GM19328 (cell line): ENCODE measurements around the gene RDH14.
A peak's percentile ranks its signal among the peaks of the same experiment; 100 is the strongest.

Experiments
- ATAC-seq: cut with Tn5 transposase; IDR thresholded peaks from one replicate; pipeline ENCODE4 v1.9.1; 2021; ENCODE audit warnings: mild to moderate bottlenecking, moderate library complexity; ENCODE audit not compliant: unreplicated experiment

Gene RDH14

DNA sequence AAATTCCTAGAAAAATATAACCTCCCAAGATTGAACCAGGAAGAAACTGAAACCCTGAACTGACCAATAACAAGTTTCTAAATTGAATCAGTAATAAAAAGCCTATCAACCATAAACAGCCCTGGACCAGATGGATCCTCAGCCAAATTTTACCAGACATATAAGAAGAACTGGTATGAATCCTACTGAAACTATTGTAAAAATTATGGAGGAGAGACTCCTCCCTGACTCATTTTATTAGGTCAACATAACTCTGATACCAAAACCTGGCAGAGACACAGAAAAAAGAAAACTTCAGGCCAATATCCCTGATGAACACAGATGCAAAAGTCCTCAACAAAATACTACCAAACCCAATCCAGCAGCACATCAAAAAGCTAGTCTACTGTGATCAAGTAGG is 17.6 kb upstream of the RDH14 start:
- ATAC-seq = no peak

DNA sequence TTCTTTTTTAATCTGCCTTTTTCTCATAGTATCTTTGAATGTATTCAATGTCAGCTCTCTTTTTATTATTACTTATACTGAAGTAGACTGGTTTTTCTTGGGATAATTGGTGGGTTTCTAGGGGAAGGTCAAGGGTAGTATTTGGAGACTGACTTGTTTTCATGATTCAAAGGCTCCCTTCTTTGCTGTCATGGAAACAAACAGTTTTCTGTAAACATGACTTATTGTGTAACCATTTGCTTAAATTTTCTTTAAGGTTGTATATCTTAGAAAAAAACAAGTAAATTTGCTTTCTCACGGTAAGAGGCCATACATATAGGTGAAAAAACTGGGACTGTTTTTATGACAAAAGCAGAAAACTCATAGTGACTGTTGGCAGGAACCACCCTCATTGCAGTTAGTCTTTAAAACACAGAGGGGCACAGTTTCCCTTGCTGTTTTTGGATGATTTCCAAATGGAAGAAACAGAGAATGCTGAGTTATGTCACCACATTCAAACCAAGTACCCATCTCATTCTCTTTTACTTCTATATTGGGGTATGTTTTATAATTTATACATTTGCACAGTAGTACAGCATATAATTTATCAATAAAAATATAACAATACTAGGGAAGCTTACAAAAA is 5.8 kb upstream of the RDH14 start:
- ATAC-seq = no peak

DNA sequence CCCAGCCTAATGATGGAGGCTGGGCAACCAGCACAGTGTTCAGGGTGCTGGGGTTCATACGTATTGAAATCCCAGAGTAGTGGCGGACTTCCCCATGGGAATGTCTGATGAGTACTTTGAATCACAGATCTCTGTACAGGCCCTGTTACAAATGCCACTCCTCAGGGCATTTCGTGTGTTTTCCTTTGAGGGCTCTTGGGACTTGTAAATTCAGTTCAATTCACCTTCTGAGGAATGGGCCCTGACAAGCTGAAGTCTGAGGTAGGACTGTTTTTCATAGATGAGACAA is 288 bp upstream of the RDH14 start:
- peak; percentile 0 for ATAC-seq

DNA sequence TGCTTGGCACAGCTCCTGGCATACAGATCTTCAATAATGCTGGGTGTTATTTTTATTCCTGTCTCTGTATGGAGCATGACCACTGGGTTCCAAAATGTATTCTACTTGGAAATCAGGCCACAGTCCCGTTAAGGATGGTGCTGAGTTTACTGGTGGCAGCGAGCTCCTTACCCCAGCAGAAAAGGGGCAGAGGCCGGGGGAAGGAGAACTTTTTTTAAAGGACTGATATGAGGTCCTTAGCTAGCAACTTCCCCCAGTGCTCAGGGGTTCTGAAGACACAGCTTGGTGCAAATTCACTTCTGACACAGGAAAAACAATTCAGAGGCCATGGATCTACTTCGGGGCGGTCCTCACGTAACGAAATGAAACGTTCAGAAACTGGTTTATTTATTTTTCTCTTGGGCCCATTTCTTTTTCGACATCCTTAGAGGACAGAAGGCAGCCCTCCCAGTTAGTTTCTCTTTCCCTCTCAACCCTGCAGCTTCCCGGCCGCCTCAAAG is 872 bp downstream of the RDH14 start:
- no peak for ATAC-seq

DNA sequence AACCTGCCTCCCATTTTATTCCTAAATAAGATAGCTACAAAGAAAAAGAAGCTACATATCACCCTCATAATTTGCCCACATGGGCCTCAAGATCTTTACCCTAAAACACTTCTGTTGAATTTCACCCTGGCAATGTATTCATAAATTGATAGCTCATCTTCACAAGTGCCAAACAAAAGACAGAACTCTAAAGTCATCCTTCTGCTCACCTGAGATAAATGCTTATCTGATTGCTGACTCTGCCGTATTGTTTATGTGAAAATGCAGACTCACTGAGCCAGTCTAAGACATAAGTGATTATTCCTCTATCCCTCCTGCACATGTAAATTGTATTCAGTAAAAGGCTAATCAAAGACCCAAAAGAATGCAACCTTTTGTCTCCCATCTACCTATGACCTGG is 2.0 kb downstream of the RDH14 start:
- no peak for ATAC-seq

DNA sequence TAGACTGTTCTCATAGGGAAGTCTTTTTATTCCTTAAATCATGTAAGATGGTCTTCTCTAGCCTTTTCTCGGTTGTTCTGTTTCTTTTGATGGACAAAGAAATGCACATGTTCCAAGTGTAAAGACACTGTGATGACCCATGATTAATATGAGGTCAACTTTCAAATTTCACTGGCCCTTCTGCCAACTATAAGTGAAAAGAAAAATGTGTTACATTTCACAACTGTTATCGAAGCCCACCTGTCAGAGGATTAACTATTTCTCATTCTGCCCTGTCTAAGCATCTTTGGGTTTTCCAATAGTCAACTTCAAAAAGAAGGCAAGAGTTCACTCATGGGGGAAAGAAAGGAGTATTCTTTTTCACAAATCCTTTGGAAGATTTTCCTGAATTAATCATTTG is 3.3 kb downstream of the RDH14 start:
- ATAC-seq = no peak

DNA sequence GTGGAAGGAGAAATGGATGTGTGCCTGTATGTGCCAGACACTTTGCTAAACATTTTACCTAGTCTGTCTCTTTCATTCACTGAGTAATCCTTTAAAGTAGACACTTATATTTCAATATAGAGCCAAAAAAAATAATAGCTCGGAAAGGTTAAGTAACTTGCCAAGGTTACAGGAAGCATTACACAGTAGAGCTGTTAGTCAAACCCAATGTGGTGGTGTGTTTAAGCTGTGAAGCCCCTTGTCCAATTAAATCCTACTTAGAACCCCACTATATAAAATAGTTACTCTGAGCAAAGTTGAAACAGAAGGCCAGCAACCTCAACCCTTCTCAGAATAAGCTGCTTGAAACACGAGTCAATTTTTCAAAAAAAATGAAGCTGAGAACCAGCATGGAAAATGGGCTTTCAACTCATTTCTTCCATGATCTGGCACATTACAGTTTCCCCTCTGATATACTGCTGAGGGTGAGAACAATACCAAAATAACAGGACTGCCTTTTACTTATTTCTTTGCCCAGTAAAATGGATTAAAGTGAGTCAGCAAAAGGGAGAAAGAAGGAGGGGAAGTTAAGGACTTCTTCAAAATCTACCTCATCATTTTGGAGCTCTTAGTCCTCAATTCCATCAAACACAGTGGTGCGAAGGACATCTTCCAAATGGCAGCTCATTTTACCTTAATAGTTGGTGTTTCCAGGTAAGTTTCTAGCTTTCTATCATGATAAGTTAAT is 7.9 kb downstream of the RDH14 start:
- no peak for ATAC-seq

DNA sequence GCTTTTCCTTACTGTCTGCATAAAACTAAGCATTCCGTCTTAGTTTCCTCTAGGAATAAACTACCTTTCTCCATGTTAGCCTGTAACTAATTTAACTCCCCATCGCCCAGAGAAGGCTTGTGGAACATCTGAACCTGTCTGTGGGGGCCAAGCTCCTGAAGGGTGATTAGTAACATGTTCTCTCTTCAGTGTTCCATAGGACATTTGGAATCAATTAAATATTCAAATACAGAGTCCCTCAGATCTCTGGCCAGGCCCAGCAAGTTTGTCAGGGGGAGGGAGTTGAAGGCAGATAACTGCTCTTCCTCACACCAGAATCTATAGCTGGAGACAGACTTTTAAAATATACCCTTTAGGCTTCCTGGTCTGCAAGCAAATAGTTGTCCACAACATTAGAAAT is 8.8 kb downstream of the RDH14 start:
- ATAC-seq = no peak

DNA sequence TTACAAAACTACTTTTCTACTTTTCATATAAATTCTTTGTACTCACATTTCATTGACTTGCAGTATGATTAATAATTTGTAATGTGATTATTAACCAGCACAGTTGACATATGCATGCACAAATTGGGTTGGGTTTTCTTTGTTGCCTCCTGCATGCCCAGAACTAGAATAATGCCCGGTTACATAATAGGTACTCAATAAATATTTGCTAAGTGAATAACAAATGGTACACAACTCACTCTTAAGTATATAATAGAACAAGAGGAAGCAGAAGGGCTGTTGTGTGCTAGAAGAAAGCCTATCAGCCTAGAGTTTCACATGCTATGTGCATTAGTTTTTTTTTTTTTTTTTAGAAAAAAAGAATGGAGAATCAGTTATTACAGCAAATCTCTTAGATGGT is 9.3 kb downstream of the RDH14 start:
- no peak for ATAC-seq

DNA sequence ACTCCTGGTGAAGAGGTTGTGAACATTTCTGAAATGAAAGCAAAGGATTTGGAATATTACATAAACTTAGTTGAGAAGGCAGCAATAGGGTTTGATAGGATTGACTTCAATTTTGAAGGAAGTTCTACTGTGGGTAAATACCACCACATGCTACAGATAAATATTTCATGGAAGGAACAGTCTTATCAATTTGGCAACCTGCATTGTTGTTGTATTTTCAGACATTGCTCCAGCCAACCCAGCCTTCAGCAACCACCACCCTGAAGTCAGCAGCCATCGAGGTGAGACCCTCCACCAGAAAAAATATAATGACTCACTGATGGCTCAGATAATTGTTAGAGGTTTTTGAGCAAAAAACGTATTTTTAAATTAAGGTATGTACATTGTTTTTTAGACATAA is 10.0 kb downstream of the RDH14 start:
- ATAC-seq = no peak

DNA sequence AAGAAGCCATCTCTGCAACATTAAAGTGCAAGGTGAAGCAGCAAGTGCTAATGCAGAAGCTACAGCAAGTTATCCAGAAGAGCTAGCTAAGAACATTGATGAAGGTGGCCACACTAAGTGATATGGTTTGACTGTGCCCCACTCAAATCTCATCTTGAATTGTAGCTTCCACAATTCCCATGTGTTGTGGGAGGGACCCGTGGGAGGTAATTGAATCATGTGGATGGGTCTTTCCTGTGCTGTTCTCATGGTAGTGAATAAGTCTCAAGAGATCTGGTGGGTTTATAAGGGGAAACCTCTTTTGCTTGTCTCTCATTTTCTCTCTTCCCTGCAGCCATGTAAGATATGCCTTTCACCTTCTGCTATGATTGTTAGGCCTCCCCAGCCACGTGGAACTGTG is 11.4 kb downstream of the RDH14 start:
- no peak for ATAC-seq

DNA sequence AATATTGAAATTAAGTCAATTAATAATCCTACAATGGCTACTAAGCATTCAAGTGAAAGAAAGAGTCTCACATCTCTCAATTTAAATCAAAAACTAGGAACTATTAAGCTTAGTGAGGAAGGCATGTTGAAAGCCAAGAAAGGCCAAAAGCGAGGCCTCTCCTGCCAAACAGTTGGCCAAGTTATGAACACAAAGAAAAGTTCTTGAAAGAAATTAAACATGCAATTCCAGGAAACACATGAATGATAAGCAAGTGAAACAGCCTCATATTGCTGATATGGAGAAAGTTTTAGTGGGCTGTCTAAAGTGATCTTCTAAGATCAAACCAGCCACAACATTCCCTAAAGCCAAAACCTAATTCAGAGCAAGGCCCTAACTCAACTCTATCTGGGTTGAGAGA is 11.8 kb downstream of the RDH14 start:
- no peak for ATAC-seq

DNA sequence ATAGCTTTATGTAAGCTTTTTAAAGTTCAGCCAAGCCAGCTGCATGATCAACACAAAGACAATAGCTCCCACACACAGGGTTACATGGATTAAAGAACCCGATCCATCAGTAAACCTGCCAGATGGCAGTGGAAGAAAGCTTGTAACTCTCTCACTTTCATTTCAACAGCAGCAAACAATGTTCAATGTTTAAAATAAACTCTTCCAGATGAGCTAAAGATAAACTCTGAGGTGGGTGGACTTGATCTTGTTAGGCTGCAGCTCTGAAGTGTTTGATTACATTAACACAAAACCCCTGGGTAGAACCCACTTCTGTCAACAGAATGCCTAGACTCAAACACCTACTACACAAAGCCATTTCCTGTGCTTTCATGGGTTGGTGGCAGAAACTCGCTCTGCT is 13.9 kb downstream of the RDH14 start:
- no peak for ATAC-seq

DNA sequence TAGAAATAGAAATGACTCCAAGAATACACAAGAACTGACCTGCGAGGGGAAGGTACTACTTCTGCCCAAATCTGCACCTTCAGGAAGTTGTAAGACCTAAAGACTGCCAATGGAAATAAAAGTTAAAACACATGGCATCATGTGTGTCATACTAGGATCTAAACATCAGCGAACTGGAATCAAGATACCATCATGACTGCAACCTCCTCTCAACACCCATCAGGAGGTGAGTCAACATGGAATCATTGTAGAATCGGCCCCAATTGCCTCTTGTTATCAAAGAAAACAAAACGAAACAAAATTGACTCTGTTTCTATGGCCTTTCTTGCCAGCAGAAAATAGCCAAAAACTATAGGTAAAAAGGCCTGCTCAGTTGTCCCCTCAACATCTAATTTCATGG is 15.1 kb downstream of the RDH14 start:
- ATAC-seq = no peak

DNA sequence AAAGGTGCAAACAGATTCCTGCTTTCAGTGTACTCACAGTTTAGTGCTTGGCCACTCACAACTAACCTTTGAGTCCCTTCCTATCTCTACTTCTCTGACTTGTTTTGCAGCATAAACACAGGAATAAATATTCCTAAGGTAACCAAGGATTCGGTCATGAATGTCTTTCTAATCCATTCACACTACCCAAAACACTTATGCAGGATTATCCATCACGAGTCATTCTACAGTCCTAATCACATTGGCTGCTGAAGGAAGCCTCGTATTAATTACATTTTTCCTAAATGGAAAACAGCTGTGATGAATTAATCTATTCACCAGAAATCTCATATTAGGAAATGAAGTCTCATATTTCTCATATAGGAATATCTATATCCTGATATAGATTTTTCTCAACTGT is 16.3 kb downstream of the RDH14 start:
- no peak for ATAC-seq

DNA sequence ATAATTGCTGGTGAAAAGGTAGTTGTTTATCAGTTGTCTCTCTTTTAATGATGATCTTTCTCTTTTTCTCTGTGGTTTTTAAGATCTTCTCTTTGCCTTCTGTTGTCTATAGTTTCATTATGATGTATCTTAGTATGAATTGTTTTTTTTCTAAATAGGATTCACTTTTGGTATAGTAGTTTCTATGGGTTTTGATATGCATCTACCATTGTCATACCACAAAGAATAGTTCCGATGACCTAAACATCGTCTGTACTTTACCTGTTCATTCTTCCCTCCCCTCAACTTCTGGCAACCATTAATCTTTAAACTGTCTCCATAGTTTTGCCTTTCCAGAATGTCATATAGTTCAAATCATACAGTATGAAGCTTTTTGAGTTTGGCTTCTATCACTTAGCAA is 19.6 kb downstream of the RDH14 start:
- no peak for ATAC-seq

DNA sequence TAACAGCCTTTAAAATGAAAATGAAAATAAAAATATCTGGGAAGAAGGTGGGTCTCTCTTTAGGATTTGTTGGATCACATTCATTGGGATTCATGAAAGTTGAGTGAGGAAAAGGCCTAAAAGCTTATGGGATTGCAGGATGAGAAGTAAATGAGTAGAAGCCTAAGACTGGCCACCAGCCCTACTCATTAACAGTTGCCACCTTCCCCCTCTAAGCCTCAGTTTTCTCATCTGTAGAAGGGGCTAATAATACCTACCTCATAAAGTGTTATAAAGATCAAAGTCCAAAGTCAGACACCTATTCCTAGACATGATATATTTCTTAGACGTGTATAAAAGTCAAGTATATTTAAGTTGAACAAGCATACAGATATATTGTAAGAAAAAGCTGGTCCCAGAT is 23.8 kb downstream of the RDH14 start:
- no peak for ATAC-seq

DNA sequence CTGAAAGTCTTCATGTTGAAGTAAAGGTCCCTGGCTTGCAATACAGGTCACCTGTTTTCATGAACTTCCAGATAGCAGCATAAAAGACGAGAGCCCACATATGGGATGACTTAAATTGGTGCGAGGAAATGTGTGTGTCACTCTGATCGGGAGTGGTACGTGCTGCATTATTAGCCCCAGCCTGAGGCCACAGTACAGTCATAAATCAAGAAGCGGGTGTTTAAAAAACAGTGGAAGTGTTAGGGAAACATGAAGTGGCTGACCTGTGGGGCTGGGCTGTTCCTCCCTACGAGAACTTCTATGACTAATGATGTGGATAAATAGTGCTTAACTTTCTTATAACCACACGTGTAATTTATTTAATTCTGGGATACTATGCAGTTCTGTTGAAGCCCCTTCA is 24.4 kb downstream of the RDH14 start:
- ATAC-seq = no peak

DNA sequence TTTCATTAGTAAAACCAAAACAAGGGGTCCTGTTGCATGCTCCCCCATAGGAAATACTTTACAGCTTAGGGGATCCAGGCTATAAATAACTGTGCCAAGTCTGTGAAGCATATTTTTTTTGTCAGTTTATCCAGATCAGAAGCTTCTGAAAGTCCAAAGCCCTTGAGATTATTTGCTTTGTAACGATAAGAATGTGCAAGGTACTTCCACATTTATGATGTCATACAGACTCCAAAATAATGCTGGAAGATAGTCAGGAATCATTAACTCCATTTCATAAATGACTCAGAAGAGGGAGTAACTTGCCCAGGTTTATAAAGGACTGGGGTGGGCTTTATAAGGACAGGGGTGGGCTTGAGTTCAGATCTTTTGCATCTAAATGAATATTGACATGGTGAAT is 29.3 kb downstream of the RDH14 start:
- ATAC-seq = no peak

DNA sequence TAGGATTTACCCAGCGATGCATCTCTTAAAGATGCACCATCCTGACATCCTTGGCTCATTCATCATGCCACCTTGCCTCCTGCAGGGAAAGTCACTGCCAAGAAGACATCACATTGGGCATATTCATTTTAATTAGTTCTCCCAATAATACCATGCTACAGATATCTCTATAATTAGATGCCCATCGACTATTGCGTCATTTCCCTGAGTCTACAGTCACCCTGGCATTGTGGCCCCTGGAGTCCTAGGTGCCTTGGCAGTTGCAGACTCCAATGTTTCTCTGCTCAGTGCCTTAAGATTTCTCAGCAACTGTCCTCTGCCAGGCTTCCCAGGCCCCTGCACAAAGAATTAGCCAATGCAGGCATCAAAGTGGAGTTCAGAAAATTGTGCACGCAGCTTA is 32.6 kb downstream of the RDH14 start:
- no peak for ATAC-seq

DNA sequence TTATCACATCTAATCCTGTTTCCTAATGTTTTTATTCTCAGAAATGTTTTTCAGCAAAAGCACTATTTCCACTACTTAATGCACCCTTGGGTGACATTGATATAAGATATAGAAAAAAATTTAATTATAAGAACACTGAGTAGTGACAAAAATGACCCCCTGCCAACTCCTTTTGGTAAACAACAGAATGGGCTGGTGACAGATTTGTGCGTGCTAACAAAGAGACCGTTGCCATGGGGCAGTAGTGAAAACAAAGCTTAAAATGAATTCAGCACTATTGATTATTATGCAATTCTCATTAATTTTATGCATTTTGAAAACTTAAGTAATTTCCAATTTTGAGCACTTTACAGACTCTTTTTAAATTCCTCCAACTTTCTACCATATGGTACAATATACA is 33.1 kb downstream of the RDH14 start:
- no peak for ATAC-seq

DNA sequence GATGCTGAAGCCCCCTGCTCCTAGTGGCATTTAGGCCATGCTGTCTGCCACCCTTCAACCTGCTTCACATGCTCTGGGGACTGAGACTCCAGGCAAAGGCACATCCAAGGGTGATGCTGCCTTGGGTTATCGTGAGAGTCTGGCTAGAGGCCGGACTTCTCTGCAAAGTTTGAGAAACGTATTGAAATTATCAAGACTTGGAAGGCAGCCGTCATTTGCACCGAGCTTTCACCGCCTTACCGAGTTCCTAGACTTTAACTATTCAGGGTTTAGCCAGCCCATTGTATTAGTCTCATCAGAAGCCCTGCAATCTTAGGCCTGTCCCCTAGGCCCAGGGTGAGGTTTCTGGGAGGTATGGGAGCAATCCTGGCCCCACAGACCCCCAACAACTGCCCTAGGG is 34.0 kb downstream of the RDH14 start:
- no peak for ATAC-seq

DNA sequence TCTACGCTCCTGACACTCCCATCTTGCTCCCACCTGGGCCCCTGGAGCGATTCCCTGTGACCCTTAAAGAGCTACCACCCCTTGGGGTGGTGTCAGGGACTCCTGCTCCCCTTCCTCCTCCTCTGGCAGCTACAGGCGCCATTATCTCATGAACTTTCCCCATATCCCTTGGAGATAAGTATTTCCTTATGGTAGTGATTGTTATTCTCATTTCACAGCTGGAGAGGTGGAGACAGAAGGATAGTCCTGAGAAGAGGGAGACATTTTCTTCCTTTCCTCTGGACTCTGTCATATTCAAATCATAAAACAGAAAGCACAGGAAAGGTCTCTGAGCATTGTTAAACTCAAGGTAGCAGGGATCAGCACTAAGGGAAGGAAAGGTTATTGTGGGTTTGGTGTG is 34.6 kb downstream of the RDH14 start:
- no peak for ATAC-seq
